Stimulated activated CD4-positive, alpha-beta T cell treated with anti-CD3 and anti-CD28 coated beads, Interleukin-1b, Interleukin-23, amount 100 ng/mL, for 24 hours (primary cell): ENCODE measurements around the gene RASSF5.

Experiments used
- DNase-seq, 4 experiments: peaks; one replicate each; pipeline ENCODE4 v3.0.0-alpha.2; 2020; ENCODE audit warnings: low read depth in 4 of 4, low spot score in 1 of 4

The RASSF5 gene, protein sequence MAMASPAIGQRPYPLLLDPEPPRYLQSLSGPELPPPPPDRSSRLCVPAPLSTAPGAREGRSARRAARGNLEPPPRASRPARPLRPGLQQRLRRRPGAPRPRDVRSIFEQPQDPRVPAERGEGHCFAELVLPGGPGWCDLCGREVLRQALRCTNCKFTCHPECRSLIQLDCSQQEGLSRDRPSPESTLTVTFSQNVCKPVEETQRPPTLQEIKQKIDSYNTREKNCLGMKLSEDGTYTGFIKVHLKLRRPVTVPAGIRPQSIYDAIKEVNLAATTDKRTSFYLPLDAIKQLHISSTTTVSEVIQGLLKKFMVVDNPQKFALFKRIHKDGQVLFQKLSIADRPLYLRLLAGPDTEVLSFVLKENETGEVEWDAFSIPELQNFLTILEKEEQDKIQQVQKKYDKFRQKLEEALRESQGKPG

DNA sequence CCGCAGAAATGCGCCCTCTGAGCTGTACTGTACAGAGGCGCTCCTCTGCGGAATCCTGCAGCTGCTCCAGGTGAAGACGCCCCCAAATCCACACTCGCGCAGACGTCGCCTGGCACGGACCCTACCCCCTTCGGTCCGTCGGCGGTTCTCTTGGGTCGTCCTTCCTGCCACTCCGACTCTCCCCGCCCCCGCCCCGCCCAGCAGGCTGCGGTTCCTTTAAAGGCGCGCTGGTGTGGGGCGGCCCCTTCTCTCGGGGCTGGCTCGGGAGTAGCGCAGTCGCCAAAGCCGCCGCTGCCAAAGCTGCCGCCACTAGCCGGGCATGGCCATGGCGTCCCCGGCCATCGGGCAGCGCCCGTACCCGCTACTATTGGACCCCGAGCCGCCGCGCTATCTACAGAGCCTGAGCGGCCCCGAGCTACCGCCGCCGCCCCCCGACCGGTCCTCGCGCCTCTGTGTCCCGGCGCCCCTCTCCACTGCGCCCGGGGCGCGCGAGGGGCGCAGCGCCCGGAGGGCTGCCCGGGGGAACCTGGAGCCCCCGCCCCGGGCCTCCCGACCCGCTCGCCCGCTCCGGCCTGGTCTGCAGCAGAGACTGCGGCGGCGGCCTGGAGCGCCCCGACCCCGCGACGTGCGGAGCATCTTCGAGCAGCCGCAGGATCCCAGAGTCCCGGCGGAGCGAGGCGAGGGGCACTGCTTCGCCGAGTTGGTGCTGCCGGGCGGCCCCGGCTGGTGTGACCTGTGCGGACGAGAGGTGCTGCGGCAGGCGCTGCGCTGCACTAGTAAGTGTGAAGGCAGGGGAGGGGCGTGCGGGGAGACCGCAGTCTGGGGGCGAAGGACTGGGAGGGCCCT lies at the start of gene RASSF5:
RASSF5 (plus strand) TSS at position 248 of the 846 bp plus-strand sequence; CDS start at position 320, 72 bp downstream.
- DNase-seq = peak; percentile 57 to 82 (median 69)

DNA sequence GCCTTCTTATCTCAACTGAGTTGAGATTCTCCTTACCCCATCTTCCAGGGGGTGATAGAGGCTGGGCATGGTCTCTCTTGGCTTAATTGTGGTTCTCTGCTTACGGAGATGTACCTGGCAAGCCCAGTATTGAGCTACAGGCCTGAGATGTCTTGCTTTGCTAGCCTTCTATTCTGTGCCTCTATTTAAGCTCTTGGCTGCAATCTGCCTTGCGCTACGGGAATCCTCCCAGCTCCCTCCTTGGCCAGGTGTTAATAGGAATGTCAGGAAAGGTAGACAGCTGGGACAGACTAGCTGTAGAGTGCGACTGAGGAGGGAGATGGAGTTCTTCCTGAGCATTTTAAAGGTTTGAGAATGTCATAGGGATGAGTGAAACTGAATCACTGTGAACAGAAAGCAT lies 47.6 kb upstream of the RASSF5 start:
- DNase-seq = no peak

DNA sequence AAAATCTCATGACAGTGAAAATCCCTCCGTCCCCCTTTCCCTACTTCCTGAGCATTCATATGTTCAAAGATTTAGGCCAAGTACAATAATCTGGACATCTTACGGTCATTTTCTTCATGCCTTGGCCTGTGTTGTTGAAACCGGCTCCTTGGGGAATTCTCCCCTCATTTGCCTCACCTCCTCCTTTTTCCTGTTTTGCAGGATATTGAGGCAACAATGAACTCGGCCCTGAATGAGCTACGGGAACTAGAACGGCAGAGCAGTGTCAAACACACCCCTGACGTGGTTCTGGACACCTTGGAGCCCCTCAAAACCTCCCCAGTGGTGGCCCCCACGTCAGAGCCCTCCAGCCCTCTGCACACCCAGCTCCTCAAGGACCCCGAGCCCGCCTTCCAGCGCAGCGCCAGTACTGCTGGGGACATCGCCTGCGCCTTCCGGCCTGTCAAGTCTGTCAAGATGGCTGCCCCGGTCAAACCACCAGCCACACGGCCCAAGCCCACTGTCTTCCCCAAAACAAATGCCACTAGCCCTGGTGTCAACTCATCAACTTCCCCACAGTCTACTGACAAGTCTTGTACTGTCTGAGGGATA lies 46.4 kb upstream of the RASSF5 start:
- DNase-seq = no peak

DNA sequence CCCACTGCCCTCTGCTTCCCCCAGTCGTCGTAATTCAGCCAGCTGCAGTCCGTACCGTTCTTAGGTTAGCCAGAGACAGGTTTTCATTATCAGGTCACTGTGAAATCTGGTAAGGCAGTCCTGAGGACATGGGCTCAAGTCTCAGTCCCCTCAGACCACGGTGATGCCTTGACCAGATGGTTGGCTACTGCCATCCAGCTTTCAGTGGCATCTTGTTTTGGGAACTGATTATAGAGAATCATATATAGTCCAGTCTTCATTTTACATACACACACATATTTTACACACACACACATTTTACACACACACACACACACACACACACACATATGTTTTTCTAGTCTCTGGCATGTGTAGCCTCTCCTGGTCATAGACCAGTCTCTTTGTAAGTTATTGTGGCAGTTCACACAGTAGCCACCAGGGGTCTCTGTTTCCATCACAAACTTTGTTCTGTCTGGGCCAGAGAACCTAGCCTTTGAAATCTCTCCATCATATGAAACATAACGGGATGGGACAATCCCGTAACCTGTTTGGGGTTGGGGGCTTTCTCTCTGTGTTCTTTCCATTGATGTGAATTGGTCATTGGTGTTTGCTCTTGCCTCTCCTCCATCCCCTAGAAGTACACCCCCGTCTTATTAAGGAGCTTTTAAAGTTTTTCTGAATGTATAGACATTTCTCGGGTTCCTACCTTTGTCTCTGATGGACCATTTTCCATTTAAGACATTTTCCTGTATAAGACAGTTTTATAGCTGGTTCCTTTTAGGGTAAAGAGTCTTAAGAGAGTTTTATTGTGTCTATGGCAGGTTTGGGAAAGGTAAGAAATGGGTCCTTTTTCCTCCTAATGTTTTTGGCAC lies 45.5 kb upstream of the RASSF5 start:
- DNase-seq = peak; percentile 57 to 70 (median 61)

DNA sequence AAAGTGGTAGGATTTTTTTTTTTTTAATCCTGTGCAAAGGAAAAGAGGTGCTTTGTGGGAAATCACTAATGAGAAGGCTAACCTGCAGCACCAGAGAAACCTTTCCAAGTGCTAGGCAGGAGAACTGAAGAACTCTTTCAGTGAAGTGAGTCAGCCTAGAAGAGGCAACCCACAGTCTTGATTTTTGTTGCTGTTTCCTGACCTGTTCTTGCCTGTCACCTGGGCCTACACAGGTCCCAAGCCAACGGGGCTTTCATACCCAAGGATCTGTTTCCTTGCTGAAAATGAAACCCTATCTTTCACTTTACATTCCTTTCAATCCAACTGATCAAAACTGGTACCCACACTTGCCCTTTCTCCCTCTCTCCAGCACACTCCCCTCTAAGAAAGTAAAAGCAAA lies 44.2 kb upstream of the RASSF5 start:
- DNase-seq = no peak

DNA sequence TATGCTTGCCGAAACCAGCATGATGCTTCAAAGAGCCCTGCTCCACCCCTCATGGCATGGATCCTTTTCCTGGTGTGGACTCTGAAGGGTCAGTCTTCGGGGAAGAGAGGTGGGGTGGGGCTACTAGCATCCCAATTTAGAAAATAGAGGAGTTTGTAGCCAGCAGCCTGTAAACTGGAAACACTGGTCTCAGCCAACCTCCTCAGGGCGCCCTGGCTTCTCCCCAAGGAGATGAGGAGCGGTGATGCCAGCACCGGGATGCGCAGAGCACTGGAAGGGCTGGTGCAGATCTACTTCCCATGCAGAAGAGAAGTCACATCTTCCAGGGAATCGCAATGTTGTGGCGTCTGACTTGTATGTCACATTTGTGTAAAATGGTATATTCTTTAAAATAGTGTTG lies 43.4 kb upstream of the RASSF5 start:
- no peak for DNase-seq

DNA sequence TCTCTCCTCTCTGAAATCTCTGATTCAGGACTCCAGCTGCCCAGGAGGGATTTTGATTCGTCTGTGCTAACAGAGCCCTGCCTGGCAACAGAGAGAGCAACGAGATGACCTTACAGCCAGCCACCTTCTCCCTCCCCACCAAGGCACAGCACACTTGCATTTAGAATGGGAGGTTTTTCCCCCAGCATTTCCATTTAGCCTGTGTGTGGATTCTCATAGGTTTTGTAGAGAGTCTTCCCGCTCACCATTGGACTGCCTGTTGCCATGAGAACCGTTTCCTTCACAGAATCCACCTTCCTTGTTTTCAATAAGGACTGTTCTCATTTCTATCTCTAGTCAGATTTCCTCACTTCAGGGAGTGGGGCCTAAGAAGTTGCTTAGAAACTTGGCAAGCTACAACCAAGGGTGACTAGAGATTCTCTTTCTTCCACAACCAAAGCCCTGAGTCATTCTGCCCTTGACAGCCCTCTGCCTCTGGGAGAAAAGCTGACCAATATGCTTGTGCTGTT lies 42.8 kb upstream of the RASSF5 start:
- DNase-seq = no peak

DNA sequence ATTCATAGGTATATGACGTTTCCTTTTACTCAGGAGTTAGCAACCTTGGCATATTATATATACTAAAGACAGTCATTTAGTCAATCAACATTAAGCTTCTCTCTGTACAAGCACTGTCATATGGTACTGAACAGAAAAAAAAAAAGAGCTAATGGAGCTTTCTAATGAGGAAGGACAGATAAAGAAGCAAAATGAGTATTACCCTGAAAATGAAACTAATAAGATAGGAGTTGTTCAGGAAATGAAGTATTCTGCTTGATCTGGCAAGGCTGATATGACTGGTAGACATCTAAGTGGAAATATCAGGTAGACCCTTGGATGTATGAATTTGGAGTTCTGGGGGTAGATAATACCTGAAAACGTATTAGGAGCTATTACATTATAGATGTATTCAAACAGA lies 41.4 kb upstream of the RASSF5 start:
- no peak for DNase-seq

DNA sequence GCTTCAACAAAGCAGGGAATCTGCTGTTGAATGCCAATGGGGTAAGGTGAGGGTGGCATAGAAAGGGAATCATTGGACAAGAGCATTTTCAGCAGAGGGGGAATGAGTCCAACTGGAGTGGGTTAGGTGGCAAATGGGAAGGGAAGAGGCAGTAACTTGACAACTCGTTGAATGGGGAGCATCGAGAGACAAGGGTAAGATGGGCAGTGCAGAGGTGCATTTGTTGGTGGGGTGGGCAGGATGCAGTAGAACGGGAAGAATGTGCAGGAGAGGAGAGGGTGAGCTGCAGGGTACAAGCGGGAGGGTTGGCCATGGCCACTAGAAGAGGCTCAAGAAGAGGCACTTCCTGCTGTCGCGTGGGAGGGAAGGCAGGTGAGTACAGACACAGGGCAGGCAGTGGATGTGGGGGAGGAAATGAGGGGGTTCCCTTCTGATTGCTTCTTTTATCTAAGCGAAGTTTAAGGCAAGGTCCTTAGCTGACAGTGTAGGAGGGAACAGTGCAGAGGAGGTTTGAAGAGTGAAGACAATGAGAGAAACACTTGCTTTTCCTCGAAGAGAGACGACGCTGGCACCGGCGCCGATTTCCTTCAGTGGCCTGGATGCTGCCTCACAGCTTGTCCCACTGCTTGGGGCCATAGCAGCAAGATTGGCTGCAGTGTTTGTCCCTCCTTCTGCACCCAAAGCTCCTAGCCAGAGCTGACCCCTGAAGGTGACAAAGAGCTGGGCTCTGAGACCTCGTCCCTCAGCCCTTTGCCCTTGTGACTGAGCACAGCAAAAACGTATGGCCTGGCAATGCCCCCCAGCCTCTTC lies 40.3 kb upstream of the RASSF5 start:
- DNase-seq = no peak

DNA sequence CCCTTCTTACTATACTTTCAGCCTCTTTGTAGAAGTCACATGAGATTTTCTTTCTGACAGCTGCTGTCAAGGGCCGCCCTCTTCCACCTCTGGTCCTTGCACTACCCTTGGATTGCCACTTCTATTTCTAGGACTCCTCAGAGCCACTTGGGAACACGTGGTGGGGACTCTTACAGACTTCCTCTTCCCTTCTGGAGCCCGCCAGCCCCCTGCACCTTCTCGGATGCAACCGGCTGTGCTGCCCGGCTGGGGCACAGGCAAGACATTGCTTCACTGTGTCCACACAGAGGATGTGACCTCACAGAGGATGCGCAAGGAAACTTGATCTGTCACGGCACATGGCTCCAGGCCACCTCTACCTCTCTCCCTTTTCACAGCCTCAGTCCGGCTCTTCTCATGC lies 39.4 kb upstream of the RASSF5 start:
- no peak for DNase-seq

DNA sequence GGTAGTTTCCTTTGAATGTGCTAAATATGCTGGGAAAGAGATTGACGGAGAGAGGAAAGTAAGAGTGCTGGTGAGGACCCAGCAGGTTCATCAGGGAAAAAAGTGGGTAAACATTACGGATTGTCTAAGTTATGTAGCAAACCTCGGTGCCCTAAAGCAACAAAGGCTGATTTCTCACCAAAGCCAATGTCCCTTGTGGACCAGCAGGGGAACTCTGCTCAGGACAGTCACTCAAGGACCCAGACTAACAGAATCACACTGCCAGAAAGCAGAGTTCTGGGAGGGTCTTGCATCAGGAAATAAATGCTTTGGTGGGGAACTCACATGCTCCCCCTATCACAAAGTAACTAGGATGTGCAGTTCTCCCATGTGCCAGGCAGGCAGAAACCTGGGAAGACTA lies 38.8 kb upstream of the RASSF5 start:
- DNase-seq = no peak

DNA sequence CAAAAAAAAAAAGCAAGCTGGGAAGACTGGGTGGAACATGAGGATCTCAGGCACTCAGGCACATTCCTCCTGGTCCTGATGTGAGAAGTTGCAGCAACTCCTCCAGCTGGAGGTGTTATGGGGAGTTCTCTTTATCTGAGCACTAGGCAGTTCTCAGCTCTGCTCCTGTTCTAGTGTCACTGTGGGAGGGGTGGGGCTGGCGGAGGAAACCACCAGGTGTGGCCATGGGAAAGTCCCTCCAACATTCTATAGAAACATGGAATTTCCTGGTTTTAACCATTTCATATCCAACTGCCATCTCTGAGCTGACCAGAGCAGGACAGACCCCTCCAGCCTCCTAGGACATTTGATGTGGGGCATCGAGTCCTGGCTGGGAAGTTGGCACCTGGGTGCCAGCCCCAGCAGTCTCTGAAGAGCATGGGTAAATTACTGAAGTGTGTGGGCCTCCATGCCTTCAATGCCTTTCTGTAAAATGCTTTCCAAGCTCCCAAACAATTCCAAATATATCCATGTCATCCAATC lies 37.9 kb upstream of the RASSF5 start:
- no peak for DNase-seq

DNA sequence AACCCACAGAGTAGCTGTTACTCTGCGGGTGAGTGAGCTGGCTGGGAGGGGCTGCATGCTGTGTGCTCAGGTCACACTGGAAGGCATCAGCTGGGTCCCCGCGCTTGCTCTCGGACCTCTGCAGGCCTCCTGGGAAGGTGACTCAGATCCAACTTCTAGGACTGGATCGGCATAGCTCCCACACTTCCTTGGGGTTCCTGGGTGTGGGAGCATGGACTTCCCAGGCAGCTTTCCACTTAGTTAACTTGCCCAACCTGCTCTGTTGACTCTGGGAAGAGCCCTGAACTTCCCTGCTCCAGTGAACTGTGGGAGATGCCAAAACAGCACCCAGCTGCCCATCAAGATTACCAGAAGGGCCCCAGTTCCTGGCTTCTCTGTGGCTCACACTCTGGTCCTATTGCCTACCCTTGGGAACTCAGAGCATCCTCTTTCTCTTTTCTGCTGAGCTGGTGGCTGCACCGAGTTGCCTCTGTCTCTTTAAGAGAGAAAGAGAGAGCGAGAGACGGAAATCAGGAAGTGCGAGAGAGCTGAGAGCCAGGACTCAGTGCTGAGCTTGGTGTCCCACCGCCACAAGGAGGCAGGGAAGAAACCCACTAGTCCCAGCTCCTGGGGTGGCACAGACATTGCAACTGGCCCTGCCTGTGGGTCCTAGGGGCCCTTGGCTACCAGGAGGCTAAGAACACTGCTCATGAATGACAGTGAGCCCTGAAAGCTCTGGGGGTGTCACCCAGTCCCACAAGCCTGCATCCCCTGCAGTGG lies 37.2 kb upstream of the RASSF5 start, which contains the start of gene IKBKE:
IKBKE (plus strand) TSS at position 544 of the 759 bp plus-strand sequence. CDS start 2,752 bp downstream, outside the sequence.
- no peak for DNase-seq

DNA sequence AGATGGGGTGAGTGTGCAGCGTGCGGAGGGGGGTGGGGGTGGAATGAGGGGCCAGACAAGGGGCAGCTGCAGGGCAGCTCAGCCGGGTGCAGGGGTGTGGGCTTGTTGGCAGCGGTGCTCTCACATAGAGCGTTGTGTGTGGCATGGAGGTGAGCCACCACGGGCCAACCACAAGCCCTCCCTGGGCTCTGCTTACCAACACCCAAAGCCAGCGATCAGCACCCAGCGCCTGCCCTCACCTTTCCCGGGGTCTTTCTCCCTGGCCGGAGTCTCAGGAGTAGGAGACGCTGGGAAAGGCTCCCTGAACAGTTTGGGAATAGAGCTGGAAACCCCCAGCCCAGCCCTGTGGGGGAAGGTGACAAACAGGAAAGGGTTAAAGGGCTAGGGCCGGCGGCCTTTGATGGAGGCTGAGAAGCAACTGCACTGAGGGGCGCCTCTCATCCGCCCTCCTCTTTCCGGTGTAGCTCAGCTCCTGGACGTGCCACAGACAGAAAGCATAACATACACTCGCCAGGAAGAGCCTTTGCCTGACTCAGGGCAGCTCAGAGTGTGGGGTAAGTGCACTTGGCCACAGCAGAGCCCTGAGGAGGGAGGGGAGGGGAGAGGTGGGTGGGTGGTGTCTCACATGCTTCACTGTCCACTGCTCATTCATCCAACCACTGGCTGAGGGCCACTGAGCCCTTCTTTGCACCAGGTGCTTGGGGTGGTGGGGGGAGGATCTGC lies 36.5 kb upstream of the RASSF5 start:
- DNase-seq = no peak

DNA sequence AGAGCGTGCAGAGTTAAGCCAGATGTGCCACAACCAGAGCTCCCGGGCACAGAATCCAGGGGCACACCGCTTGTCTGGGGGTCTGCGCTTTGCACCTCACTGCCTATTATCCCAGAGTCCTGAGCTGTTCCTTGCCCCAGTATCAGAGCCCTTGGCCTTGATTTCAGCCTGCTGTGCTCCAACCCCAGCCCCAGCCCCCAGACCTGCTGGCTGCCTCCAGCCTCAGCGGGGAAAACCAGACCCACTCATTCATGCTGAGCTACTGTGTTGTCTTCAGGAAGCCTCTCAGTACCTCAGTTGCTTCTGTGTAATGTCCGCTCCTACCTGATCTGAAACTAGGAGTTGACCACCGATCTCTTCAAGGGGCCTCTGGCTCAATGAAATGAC lies 35.9 kb upstream of the RASSF5 start:
- DNase-seq = no peak

DNA sequence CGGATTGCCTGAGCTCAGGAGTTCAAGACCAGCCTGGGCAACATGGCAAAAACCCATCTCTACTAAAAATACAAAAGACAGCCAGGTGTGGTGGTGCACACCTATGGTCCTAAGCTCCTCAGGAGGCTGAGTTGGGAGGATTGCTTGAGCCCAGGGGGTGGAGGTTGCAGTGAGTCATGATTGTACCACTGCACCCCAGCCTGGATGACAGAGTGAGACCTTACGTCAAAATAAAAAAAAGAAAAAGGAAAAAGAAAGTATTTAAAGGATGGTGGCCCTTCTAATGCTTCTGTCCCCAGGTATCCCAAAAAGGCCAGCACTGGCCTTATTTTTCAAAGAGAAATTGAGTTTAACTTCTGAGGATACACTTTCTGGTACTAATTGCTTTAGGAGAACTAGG lies 35.3 kb upstream of the RASSF5 start:
- no peak for DNase-seq

DNA sequence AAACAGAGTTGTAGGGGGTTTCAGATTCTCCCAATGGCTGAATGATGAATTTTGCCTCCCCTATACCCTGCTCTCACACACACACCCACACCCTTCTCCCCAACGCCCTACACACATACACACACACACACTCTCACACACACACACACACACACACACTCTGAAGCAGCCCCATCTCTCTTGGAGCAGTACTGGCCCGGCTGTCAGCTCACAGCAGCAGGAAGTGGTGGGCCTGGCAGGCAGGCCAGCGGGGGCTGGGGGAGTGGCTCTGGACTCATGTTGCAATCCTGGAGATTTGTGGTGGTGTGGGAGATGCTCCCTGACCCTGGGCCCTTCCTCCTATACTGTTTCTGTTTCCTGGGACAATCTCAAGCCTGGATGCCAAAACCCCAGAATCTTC lies 34.9 kb upstream of the RASSF5 start:
- no peak for DNase-seq

DNA sequence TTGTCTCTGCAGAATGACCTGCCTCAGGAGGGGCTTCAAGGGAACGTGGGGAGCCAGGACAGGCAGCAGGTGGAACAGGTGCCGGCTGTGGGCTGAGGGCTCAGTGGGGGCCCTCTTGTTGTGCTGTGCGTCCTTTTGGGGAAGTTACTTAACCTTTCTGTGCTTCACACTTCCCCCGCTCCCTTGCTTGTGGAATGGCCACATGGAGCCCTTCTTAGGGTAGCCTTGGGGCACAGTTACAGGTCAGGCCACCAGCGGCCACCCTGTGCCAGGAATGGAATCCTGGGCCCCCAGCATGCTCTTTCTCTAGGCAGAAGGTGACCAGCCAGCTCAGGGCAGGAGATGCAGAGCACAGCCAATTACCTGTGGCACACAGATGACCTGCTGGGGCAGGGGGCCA lies 34.4 kb upstream of the RASSF5 start:
- no peak for DNase-seq
